H7 (cell line): Measurements from ENCODE around the gene MEP1A. TPM values are rescaled to one million over a fixed set of nuclear protein-coding genes. Genes with fewer than 3 reads are reported as not detected.

Source experiments
- DNase-seq: peaks from one replicate; pipeline ENCODE4 v3.0.0; 2012
- H3K27me3 ChIP-seq: 2 replicates; pipeline ENCODE4 v1.6.0; 2011; ENCODE audit warnings: mild to moderate bottlenecking, low read length; ENCODE audit not compliant: control insufficient read depth, insufficient read depth
- H3K36me3 ChIP-seq: replicated peaks from 2 replicates; pipeline ENCODE4 v1.5.1; 2011; ENCODE audit warnings: low read length; ENCODE audit not compliant: control insufficient read depth, insufficient read depth
- H3K4me3 ChIP-seq: 2 replicates; pipeline ENCODE4 v1.5.1; 2011; ENCODE audit warnings: low read depth, mild to moderate bottlenecking, control low read depth, low read length, moderate library complexity; ENCODE audit not compliant: insufficient read depth
- total RNA-seq: library from RNA; depleted of rRNA; stranded (reverse); fragments of >200 nt; shearing (Covaris generic); gene quantifications from 2 replicates; pipeline ENCODE4 v1.2.3, GENCODE V29; 2014; rRNA removed

Gene MEP1A
- total RNA-seq, 1 experiment from 2014 or later = not detected

- no peaks in the 10 kb centered on the region for H3K36me3 ChIP-seq
- no peak for DNase-seq
- H3K4me3 ChIP-seq = no peak overlapping the region
- H3K27me3 ChIP-seq = no peaks in the 10 kb centered on the region
These were observed 95.4 kb downstream of the MEP1A start for GRCh38 chr6:46888578-46888977.

Other genes starting within 250 kb of the MEP1A start
- 0.38 TPM in 1 of 2 replicates, not detected in the other for gene CYP39A1, start 140.6 kb upstream of the MEP1A start, total RNA-seq
- gene SLC25A27, start 140.4 kb upstream of the MEP1A start, total RNA-seq = 0.28 and 0.52 TPM in 2 replicates
- not detected in 2 replicates for gene TDRD6, start 105.5 kb upstream of the MEP1A start, total RNA-seq
- 0.17 and 0.26 TPM in 2 replicates for gene PLA2G7, start 58.0 kb upstream of the MEP1A start, total RNA-seq
- gene ANKRD66, start 46.5 kb upstream of the MEP1A start, total RNA-seq = not detected in 2 replicates
- under 0.01 and 1.0 TPM in 2 replicates for gene ADGRF5, start 128.5 kb downstream of the MEP1A start, total RNA-seq
- gene ADGRF1, start 248.9 kb downstream of the MEP1A start, total RNA-seq = not detected in 2 replicates